GM18498 (cell line): ENCODE measurements around the gene FOXA2.

Experiments used
- ATAC-seq: cut with Tn5 transposase; IDR thresholded peaks from one replicate; pipeline ENCODE4 v1.9.1; 2021; ENCODE audit warnings: mild to moderate bottlenecking, moderate library complexity; ENCODE audit not compliant: unreplicated experiment

FOXA2 gene

GRCh38 chr20:22584922-22585785 is 782 bp upstream of the FOXA2 start:
- no peak for ATAC-seq

DNA sequence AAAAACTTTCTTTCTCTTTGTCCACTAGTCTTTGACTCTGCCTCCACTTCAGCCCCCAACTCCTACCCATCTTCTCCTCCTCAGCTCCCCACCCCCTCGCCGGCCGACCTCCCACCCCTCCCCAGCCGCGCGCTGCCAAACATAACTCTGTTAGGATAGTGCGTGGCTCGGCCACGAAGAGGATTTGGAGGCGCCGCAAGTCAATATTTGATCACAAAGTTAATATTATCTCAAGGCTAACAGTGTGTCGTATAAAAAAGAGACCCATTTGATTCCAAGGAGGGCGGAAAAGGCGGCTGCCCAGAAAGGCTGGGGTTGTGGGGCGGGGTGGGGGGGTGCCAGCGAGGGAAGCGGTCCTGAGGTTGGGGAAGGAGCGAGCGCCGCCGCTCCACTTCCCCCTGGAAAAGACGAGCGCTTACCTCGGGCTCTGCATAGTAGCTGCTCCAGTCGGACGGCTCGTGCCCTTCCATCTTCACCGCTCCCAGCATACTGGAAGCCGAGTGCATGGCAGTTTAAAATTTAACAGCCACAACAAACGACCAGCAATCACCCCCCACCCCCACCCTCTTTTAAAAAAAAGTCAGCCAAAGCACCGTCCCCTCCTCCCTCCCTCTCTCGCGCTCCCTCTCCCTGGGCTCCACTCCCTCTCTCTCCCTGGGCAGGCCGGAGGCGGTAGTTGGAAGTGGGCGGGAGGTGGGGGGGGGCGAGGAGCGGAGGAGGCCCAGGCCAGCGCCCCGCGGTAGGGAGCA is 425 bp downstream of the FOXA2 start:
- no peak for ATAC-seq

DNA sequence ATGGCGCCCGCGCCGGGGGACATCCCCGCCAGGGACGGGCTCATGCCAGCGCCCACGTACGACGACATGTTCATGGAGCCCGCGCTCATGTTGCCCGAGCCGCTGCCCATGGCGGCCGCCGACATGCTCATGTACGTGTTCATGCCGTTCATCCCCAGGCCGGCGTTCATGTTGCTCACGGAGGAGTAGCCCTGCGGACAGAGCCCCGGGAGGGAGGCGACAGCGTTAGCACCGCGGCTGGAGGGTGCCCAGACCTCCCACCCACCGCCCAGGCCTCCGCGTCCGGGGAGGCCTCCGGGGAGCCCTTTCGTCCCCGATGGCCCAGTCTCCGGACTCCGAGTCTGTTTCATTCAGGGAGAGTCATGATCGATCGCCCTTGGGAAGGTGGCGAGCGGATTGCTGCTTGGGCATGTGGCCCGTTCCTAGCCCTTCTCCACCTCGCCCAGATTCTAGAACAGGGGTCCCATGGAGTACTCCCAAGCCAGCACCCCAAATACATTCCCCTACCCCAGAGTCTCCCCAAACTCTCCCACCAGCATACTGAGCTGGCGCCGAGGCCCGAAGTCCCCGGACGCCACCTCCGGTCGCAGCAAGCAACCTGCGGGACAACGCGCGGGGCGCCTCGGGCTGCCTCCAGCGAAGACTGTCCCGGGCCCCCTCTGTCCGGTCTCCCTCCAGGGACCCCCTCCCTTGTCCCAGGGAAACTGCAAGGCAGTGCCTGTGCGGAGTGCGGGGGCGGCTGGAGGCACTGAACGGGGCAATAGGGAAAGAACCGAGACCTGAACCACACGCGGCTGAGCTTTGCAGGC is 1.2 kb downstream of the FOXA2 start:
- ATAC-seq: no peak

- no peak for ATAC-seq
Observed at GRCh38 chr20:22582386-22582963, 1.9 kb downstream of the FOXA2 start.

GRCh38 chr20:22581437-22582385 is 2.7 kb downstream of the FOXA2 start:
- no peak for ATAC-seq

DNA sequence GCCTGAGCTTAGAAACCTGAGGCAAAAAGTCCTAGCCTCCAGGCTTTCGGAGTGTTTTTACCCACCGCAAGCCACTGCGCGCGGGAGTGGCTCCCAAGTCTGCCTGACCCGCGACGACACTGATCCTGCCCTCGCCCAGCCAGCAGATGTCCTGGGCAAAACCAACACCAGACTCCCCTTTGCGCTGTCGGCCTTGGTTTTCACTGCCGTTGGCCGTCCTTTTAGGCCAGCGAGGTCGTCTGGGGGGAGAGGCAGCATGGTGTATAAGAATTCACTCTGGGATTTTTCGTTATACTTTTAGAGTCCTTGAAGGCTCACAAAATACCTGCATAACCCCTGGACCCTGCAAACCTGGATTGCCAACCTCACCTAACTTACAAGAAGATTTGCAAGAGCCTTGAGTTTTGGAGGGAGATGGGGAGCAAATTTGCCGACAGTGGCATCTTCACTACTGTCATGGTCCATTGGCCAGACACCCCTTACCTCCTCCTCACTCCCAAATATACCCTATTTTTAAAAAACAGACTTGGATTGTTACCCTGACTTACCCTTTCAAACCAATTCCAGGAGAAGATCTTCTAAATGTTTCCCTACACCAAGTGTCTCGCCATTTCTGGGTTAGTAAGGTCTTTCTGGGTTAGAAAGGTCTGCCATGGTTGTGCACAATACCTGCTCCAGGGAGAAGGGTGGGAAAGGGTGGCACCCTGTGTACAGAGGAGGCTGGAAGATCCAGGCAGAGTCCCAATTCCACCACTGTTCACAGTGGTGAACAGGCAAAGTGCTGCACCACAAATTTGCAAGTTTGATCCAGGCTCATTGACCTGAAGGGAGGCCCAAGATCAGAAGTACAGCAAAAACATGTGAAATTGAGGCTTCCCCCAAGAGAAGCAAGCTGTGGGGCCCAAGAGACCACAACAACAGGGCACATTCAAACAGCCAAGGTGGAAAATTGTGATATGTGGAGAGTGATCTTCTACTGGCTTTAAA is 4.4 kb downstream of the FOXA2 start:
- no peak for ATAC-seq

DNA sequence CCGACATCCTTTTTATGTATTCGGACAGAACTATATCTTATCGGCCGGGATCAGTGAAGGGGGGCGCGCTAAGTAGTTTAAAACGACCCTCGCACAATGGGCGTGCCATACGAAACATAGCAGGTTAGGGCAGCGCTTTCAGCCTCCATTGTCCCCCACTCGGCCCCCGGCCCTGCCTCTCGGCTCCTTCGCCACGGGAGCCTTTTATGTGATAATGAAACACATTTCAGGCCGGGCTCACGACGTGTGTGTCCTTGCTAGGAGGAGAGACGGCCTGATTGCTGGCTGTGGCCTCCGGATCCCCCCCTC is 5.3 kb downstream of the FOXA2 start:
- ATAC-seq: no peak

- no peak for ATAC-seq
Observed at GRCh38 chr20:22578221-22579118, 5.9 kb downstream of the FOXA2 start.

GRCh38 chr20:22577515-22578220 is 6.7 kb downstream of the FOXA2 start:
- ATAC-seq: no peak

DNA sequence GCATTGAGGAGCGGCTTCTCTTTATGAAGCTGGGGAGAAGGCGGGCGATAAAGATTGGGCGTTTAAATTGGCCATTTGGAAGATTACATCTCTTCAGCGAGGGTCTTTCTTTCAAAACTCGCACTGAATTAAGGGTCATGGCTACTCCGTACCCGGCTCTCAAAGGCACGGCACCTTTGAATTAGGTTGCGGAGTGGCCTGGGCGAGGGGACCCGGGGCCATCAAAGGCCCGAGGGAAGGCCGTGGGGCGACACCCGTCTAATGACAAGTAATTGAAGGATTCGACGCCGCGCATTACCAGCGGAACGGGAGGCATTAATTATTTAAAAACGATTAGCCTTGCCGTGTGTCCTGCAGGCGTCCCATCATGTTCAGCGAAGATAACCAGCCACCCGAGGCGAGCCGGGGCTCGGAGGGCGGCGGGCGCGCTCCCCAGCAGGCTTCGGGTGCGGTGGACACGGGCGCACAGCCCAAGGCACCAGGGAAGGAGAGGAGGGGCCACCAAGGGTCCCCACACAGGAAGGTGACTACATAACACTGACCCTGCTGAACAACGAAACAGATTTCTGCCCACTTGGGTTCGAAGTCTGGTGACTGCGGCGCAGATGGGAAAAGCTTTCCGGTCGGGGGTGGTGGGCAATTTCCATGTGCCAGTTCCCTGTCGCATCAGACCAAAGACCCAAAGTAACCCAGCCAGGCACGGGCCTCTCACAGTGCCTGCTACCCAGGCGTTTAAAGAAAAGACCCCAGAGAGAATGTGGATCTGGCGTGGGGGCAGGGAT is 7.4 kb downstream of the FOXA2 start:
- no peak for ATAC-seq

DNA sequence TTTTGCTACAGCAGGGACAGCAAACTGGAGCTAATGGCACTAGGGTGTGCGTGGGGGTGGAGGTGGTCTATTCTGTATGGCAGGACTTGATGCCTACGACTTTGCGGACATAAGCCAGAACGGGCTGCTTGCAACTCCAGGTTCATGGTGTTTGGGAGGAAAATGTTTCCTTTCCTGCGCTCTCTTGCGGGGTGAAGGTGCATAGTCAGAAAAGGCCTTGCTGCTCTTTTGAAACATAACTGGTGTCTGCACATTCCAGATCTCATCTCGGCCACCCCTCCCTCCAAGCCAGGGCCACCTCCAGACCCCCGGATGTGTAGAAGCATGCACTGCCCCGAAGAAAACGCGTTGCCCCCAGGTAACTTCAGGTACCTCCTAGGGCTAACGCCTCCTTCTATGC is 8.1 kb downstream of the FOXA2 start:
- ATAC-seq: no peak

GRCh38 chr20:22575737-22576136 is 8.6 kb downstream of the FOXA2 start:
- ATAC-seq: no peak

GRCh38 chr20:22575087-22575721 is 9.2 kb downstream of the FOXA2 start:
- peak; percentile 47 for ATAC-seq

DNA sequence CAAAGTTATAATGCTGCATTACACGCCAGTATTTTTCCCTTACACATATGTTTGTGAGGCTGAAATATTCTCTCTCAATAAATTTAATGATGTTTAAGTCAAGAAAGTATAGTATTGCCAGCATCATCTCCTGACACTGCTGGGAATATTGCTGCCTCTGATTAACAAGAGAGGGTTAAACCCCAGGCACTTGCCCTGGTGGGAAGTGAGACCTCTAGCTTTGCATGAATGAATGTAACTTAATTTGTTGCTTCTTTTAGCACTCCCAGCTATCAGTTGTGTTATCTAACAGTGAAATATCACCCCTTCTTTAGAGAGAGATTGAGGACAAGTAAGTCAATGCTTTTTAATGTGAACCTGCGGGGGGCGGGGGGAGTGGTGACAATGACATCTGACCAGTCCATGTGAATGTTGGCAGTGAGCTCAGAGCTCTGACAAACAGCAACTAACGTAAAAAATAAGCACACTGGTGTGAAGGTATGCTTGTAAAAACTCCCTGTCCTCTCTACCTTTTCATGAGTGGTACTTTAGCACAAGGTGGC is 9.8 kb downstream of the FOXA2 start:
- no peak for ATAC-seq

DNA sequence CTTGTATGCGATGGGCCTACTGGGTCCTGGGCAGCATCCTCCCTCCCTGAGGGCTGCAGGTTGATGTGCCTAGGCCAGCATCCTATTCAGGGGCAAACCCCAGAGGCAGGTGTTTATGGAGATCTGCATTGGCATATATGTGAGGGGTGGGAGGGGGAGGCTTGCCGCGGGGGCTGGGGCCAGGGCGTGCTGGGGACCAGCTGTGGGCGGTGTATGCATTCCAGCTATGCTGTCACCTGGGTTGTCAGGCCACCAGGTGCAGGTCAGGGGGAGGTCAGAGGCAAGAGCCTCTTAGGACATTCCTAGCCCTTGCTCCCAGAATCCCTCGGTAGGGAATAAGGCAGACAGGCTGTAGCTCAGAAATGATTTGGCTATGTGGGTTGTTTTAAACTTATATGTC is 11.9 kb downstream of the FOXA2 start:
- ATAC-seq: no peak

DNA sequence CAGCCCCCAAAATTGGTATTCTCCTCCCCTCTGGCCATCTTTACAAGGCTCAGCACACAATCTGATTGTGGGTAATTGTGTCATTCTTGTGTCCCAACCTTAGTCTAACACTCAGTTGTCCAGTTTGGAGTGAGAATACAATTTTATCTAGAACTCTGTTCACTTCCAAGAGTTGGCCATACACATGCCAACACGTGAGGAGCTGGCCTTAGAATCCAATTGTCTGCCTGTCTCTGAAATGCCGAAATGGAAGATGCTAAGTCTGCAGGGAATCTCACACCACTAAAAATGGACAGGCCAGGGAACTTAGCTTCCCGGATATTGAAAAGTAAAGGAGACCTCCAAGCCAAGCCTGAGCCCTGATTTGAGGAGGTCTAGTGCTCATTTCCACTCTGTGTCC is 12.3 kb downstream of the FOXA2 start:
- ATAC-seq: no peak
